ENCODE data around the gene PLA2G4D. TPM values are rescaled to one million over a fixed set of nuclear protein-coding genes. Genes with fewer than 3 reads are reported as not detected.

Gene PLA2G4D
- total RNA-seq, 1 experiment from 2014 or later, result 0.24 TPM

DNA sequence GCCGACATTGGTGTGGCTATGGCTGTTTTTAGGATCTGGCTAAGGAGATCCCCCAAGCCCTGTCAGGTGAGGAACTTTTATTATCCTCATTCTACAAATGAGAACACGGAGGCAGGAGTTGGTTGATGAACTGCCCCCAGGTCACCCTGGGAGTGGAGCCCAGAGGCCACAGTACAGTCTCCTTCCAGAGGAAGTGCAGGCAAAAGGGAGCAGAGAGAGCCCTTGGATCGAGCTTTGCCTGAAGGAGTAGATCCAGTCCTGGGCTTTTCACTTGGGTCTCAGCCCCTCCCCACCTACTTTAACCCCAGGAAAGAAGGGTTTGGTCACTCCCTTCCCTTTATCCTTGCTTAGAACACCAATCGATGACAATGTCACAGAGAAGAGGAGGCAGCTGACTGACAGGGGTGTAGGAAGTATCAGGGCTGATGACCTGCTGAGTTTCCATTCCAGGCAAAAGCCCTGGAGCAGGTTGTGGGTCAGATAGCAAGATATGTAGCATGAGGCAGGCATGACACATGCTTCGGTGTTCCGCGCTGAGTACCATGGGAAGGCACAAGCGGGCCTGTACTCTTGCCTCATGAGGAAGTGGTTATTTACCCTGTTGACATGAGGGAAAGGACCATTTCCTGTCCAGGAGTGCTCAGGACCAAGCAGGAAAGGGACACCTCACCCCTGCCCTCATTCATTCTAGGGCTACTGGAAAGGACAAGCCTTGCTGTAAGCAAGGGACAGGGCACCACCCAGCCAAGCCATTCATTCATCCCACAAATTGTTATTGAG lies 5.8 kb upstream of the PLA2G4D start:
- no peak for DNase-seq (ENCODE audit: low spot score)
- no peak overlapping the region for H3K4me3 Mint-ChIP-seq
- no peaks in the 10 kb centered on the region for H3K36me3 Mint-ChIP-seq
- 0 out of 2 replicates have a peak overlapping the region, but pooled peaks have one; percentile 29 for H3K27ac Mint-ChIP-seq
- H3K27me3 Mint-ChIP-seq (ENCODE audit: low read depth), result no peaks in the 10 kb centered on the region
- TF ChIP-seq SMAD4 (CRISPR knock-in tag; IDR thresholded peaks at IDR 0.05) (no peak), ETV6 (CRISPR knock-in tag; IDR thresholded peaks at IDR 0.05) (no peak)
- TF ChIP-seq, protein P1, sequence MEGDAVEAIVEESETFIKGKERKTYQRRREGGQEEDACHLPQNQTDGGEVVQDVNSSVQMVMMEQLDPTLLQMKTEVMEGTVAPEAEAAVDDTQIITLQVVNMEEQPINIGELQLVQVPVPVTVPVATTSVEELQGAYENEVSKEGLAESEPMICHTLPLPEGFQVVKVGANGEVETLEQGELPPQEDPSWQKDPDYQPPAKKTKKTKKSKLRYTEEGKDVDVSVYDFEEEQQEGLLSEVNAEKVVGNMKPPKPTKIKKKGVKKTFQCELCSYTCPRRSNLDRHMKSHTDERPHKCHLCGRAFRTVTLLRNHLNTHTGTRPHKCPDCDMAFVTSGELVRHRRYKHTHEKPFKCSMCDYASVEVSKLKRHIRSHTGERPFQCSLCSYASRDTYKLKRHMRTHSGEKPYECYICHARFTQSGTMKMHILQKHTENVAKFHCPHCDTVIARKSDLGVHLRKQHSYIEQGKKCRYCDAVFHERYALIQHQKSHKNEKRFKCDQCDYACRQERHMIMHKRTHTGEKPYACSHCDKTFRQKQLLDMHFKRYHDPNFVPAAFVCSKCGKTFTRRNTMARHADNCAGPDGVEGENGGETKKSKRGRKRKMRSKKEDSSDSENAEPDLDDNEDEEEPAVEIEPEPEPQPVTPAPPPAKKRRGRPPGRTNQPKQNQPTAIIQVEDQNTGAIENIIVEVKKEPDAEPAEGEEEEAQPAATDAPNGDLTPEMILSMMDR (IDR thresholded peaks at IDR 0.05), result no peak
- TF ChIP-seq, protein P2, sequence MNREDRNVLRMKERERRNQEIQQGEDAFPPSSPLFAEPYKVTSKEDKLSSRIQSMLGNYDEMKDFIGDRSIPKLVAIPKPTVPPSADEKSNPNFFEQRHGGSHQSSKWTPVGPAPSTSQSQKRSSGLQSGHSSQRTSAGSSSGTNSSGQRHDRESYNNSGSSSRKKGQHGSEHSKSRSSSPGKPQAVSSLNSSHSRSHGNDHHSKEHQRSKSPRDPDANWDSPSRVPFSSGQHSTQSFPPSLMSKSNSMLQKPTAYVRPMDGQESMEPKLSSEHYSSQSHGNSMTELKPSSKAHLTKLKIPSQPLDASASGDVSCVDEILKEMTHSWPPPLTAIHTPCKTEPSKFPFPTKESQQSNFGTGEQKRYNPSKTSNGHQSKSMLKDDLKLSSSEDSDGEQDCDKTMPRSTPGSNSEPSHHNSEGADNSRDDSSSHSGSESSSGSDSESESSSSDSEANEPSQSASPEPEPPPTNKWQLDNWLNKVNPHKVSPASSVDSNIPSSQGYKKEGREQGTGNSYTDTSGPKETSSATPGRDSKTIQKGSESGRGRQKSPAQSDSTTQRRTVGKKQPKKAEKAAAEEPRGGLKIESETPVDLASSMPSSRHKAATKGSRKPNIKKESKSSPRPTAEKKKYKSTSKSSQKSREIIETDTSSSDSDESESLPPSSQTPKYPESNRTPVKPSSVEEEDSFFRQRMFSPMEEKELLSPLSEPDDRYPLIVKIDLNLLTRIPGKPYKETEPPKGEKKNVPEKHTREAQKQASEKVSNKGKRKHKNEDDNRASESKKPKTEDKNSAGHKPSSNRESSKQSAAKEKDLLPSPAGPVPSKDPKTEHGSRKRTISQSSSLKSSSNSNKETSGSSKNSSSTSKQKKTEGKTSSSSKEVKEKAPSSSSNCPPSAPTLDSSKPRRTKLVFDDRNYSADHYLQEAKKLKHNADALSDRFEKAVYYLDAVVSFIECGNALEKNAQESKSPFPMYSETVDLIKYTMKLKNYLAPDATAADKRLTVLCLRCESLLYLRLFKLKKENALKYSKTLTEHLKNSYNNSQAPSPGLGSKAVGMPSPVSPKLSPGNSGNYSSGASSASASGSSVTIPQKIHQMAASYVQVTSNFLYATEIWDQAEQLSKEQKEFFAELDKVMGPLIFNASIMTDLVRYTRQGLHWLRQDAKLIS (CRISPR knock-in tag; IDR thresholded peaks at IDR 0.05; ENCODE audit: borderline replicate concordance), result no peak
- H3K9me3 Mint-ChIP-seq, result peaks cover 6% of the 10 kb centered on the region; the same call in 1 of the 2 replicates
- no peaks in the 10 kb centered on the region for H3K4me1 Mint-ChIP-seq
- POLR2A ChIA-PET, result no interaction called here
- CTCF ChIA-PET, result interaction anchor here (2.7 kb wide), 1 partner anchor 16 kb away, joined by 8 read pairs; no protein-coding TSS in a partner anchor
- no peak for ATAC-seq

DNA sequence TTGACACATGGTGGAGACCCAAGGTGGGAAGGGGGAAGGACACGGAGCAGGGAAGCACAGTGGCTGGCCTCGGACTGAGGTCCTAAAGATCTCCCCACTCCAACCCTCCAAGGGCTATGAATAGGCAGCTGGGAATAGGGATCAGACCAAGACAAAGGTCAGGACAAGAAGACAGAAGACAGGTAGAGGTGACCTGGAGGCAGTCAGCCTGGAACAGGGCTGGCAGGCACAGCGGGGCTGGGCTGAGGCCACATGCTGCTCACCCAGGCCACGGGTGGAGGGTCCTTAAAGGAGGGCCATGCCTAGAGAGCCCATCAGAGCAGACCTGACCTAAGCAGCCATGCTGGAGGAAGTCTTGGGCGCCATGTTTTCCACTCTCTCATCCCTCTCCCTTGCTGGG lies 2.7 kb upstream of the PLA2G4D start:
- ChIA-PET CTCF (interaction anchor here (1.0 to 2.7 kb wide), 2 partner anchors 13 kb away, joined by 5 to 8 read pairs; no protein-coding TSS in a partner anchor), POLR2A (no interaction called here)
- H3K4me1 Mint-ChIP-seq, result peaks cover 7% of the 10 kb centered on the region
- DNase-seq (ENCODE audit: low spot score) (no peak), ATAC-seq (no peak)
- no peak overlapping the region for H3K27ac Mint-ChIP-seq
- H3K4me3 Mint-ChIP-seq, result no peak overlapping the region
- H3K27me3 Mint-ChIP-seq (ENCODE audit: low read depth), result no peaks in the 10 kb centered on the region
- H3K9me3 Mint-ChIP-seq, result peaks cover 6% of the 10 kb centered on the region; the same call in 1 of the 2 replicates
- no peaks in the 10 kb centered on the region for H3K36me3 Mint-ChIP-seq
- no peak for TF ChIP-seq NFYB (CRISPR knock-in tag; conservative IDR thresholded peaks at IDR 0.05; ENCODE audit: low read depth)

DNA sequence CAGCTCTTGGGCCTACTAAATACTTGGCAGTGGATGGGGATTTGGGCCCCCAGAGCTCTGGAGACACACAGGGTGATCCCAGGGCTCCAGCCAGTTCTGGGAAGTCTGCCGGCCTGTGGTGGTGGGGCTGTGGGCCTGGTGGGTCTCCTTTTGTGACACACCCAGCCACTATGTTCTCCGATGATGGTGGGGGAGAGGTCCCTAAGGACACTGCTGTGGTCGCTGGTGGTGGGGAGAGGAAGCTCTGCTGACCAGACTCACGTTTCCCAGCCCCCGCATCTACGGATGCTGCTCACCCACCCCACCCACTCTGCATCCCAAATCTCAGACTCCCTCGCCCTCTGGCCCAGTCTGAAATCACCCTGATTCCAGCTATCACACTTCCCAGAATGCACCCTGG lies 396 bp downstream of the PLA2G4D start:
- DNase-seq (ENCODE audit: low spot score) (no peak), ATAC-seq (no peak)
- TF ChIP-seq ESRRA (CRISPR knock-in tag; IDR thresholded peaks at IDR 0.05; ENCODE audit: borderline replicate concordance) (no peak), ZNF232 (CRISPR knock-in tag; IDR thresholded peaks at IDR 0.05) (no peak), ZNF138 (CRISPR knock-in tag; conservative IDR thresholded peaks at IDR 0.05) (no peak), MXD4 (CRISPR knock-in tag; IDR thresholded peaks at IDR 0.05; ENCODE audit: borderline replicate concordance) (no peak), PRRX2 (CRISPR knock-in tag; IDR thresholded peaks at IDR 0.05) (no peak), JUN (CRISPR knock-in tag; IDR thresholded peaks at IDR 0.05) (no peak), ZNF263 (CRISPR knock-in tag; IDR thresholded peaks at IDR 0.05; ENCODE audit: low read depth) (no peak)
- TF ChIP-seq, protein P3, sequence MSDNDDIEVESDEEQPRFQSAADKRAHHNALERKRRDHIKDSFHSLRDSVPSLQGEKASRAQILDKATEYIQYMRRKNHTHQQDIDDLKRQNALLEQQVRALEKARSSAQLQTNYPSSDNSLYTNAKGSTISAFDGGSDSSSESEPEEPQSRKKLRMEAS (CRISPR knock-in tag; IDR thresholded peaks at IDR 0.05), result no peak
- TF ChIP-seq, protein P4, sequence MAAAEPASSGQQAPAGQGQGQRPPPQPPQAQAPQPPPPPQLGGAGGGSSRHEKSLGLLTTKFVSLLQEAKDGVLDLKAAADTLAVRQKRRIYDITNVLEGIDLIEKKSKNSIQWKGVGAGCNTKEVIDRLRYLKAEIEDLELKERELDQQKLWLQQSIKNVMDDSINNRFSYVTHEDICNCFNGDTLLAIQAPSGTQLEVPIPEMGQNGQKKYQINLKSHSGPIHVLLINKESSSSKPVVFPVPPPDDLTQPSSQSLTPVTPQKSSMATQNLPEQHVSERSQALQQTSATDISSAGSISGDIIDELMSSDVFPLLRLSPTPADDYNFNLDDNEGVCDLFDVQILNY (CRISPR knock-in tag; IDR thresholded peaks at IDR 0.05), result no peak
- TF ChIP-seq, protein P5, sequence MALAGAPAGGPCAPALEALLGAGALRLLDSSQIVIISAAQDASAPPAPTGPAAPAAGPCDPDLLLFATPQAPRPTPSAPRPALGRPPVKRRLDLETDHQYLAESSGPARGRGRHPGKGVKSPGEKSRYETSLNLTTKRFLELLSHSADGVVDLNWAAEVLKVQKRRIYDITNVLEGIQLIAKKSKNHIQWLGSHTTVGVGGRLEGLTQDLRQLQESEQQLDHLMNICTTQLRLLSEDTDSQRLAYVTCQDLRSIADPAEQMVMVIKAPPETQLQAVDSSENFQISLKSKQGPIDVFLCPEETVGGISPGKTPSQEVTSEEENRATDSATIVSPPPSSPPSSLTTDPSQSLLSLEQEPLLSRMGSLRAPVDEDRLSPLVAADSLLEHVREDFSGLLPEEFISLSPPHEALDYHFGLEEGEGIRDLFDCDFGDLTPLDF (CRISPR knock-in tag; IDR thresholded peaks at IDR 0.05), result no peak
- TF ChIP-seq, protein P6, sequence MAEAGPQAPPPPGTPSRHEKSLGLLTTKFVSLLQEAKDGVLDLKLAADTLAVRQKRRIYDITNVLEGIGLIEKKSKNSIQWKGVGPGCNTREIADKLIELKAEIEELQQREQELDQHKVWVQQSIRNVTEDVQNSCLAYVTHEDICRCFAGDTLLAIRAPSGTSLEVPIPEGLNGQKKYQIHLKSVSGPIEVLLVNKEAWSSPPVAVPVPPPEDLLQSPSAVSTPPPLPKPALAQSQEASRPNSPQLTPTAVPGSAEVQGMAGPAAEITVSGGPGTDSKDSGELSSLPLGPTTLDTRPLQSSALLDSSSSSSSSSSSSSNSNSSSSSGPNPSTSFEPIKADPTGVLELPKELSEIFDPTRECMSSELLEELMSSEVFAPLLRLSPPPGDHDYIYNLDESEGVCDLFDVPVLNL (CRISPR knock-in tag; IDR thresholded peaks at IDR 0.05; ENCODE audit: borderline replicate concordance, low read depth), result no peak
- TF ChIP-seq, protein P7, sequence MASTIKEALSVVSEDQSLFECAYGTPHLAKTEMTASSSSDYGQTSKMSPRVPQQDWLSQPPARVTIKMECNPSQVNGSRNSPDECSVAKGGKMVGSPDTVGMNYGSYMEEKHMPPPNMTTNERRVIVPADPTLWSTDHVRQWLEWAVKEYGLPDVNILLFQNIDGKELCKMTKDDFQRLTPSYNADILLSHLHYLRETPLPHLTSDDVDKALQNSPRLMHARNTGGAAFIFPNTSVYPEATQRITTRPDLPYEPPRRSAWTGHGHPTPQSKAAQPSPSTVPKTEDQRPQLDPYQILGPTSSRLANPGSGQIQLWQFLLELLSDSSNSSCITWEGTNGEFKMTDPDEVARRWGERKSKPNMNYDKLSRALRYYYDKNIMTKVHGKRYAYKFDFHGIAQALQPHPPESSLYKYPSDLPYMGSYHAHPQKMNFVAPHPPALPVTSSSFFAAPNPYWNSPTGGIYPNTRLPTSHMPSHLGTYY (CRISPR knock-in tag; IDR thresholded peaks at IDR 0.05), result no peak
- Mint-ChIP-seq H3K4me3 (no peak overlapping the region), H3K27me3 (ENCODE audit: low read depth) (no peaks in the 10 kb centered on the region; the same call in 1 of the 2 replicates), H3K27ac (no peak overlapping the region), H3K36me3 (no peaks in the 10 kb centered on the region), H3K4me1 (peaks cover 18% of the 10 kb centered on the region), H3K9me3 (peaks cover 1% of the 10 kb centered on the region; the same call in 1 of the 2 replicates)
- ChIA-PET POLR2A (interaction anchor here (0.5 kb wide), 1 partner anchor 121 kb away, joined by 3 read pairs; no protein-coding TSS in a partner anchor), CTCF (interaction anchor here (0.5 to 4.3 kb wide), 6 partner anchors 8 to 69 kb away, joined by 4 to 28 read pairs (median 7); no protein-coding TSS in a partner anchor)
